OCI-LY1 (cell line): ENCODE results near the gene TRABD2A.

Source experiments
- EZH2 ChIP-seq: fragments of 200-600 bp; sonication (generic), shearing (Covaris generic); IDR thresholded peaks from 2 replicates; pipeline ENCODE4 v1.8.0; 2017; ENCODE audit warnings: borderline replicate concordance, mixed run types, mild to moderate bottlenecking, antibody characterized with exemption, low read length, moderate library complexity, mixed read lengths
- TF ChIP-seq, protein P1 (sequence below): fragments of 200-600 bp; sonication (generic), shearing (Covaris generic); IDR thresholded peaks from 2 replicates; pipeline ENCODE4 v1.5.1; 2017; ENCODE audit warnings: mild to moderate bottlenecking, antibody characterized with exemption, low read length, moderate library complexity, mixed read lengths

DNA sequence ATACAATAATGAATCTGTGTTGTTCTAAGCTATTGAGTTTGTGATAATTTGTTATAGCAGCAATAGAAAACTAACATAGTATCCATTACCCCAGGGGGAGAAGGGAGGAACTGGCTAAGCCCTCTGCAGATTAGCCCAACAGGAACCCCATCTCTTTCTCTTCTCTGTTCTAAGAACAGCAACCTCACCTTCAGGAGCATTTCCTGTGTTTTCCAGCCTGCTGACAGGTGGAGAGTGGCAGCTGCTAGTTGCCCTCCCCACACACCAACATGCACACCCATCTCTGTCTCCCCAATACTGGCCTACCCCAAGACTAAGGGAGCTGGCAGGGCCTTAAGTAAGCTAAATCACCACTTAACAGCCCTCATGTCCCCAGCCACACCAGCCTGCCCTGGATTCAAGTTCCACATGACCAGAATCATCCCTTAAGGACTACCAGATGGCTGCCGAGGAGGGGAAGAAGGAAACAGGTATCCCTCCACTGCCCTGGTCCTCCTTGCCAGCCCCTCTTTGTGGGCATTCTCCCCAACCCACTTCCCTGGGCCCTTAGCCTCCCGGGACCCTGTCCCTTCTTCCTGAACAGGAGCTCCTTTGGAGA is 52.8 kb downstream of the TRABD2A start:
- TF ChIP-seq, protein P1, sequence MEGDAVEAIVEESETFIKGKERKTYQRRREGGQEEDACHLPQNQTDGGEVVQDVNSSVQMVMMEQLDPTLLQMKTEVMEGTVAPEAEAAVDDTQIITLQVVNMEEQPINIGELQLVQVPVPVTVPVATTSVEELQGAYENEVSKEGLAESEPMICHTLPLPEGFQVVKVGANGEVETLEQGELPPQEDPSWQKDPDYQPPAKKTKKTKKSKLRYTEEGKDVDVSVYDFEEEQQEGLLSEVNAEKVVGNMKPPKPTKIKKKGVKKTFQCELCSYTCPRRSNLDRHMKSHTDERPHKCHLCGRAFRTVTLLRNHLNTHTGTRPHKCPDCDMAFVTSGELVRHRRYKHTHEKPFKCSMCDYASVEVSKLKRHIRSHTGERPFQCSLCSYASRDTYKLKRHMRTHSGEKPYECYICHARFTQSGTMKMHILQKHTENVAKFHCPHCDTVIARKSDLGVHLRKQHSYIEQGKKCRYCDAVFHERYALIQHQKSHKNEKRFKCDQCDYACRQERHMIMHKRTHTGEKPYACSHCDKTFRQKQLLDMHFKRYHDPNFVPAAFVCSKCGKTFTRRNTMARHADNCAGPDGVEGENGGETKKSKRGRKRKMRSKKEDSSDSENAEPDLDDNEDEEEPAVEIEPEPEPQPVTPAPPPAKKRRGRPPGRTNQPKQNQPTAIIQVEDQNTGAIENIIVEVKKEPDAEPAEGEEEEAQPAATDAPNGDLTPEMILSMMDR: no peak
- no peak for TF ChIP-seq EZH2
